Measurements from ENCODE around the gene SIN3B. TPM values are rescaled to one million over a fixed set of nuclear protein-coding genes. Genes with fewer than 3 reads are reported as not detected.

The SIN3B gene
- polyA plus RNA-seq, 3 donors: 42.1 to 49.6 (median 44.1) TPM

GRCh38 chr19:16887353-16888265 is 58.4 kb downstream of the SIN3B start:
- no peak for DNase-seq (ENCODE audit: low read depth in 3 of 3, low spot score in 2 of 3)

DNA sequence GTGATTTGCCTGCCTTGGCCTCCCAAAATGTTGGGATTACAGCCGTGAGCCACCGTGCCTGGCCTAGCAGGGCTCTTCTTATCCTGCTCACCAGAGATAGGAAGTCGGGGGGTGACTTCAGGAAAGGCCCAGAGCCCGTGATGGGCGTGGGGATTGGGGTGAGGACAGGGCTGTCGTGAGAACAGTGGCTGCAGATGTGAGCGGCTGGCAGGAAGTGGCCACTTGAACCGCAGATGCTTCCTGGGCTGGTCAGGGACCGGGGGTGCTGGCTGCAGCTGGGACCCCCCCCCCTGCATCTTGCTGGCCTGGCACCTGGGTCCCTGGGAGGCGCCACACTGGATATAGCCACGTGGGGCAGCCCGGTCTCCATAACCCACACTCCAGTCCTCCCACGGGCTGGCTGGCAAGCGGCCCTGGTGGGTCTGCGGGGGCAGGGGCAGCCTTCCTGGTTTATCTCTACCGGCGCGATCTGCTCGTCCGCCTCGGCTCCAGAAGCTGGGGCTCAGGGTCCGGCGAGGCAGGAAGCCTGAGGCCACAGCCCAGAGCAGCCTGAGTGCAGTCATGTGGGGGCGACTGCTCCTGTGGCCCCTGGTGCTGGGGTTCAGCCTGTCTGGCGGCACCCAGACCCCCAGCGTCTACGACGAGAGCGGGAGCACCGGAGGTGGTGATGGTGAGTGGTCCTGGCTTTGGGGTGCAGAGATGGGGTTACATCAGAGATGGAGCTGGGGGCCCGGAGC is 59.6 kb downstream of the SIN3B start, which contains the start of gene F2RL3:
TSS of gene F2RL3 (plus strand) at position 371 of the 737 bp plus-strand sequence. CDS start at position 562, 191 bp downstream.
- DNase-seq (ENCODE audit: low read depth in 3 of 3, low spot score in 2 of 3): no peak

DNA sequence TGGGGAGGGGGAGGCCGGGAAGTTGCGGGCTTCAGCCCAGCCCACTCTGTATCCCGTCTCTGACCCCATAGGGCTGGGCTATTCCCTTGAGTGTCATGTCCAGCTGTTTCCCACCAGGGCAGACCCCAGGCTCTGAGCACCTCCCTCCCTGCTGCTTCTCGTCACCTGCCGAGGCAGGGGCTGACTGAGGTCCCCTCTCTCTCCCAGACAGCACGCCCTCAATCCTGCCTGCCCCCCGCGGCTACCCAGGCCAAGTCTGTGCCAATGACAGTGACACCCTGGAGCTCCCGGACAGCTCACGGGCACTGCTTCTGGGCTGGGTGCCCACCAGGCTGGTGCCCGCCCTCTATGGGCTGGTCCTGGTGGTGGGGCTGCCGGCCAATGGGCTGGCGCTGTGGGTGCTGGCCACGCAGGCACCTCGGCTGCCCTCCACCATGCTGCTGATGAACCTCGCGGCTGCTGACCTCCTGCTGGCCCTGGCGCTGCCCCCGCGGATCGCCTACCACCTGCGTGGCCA is 60.2 kb downstream of the SIN3B start:
- DNase-seq (ENCODE audit: low read depth in 3 of 3, low spot score in 2 of 3): no peak

DNA sequence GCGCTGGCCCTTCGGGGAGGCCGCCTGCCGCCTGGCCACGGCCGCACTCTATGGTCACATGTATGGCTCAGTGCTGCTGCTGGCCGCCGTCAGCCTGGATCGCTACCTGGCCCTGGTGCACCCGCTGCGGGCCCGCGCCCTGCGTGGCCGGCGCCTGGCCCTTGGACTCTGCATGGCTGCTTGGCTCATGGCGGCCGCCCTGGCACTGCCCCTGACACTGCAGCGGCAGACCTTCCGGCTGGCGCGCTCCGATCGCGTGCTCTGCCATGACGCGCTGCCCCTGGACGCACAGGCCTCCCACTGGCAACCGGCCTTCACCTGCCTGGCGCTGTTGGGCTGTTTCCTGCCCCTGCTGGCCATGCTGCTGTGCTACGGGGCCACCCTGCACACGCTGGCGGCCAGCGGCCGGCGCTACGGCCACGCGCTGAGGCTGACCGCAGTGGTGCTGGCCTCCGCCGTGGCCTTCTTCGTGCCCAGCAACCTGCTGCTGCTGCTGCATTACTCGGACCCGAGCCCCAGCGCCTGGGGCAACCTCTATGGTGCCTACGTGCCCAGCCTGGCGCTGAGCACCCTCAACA is 60.8 kb downstream of the SIN3B start:
- no peak for DNase-seq (ENCODE audit: low read depth in 3 of 3, low spot score in 2 of 3)

DNA sequence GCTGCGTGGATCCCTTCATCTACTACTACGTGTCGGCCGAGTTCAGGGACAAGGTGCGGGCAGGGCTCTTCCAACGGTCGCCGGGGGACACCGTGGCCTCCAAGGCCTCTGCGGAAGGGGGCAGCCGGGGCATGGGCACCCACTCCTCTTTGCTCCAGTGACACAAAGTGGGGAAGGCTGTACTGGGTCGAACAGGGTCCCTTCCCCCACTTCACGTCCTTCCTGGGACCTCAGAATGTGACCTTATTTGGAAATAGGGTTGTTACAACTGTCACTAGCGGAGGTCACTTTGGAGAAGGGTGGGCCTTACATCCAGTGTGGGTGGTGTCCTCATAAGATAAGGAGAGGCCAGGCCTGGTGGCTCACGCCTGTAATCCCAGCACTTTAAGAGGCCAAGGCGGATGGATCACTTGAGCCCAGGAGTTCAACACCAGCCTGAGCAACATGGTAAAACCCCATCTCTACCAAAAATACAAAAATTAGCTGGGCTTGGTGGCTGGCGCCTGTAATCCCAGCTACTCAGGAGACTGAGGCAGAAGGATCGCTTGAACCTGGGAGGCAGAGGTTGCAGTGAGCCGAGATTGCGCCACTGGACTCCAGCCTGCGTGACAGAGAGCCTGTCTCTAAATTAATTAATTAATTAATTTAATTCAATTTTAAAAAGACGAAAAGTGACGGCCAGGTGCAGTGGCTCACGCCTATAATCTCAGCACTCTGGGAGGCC is 61.4 kb downstream of the SIN3B start:
- DNase-seq (ENCODE audit: low read depth in 3 of 3, low spot score in 2 of 3): no peak

DNA sequence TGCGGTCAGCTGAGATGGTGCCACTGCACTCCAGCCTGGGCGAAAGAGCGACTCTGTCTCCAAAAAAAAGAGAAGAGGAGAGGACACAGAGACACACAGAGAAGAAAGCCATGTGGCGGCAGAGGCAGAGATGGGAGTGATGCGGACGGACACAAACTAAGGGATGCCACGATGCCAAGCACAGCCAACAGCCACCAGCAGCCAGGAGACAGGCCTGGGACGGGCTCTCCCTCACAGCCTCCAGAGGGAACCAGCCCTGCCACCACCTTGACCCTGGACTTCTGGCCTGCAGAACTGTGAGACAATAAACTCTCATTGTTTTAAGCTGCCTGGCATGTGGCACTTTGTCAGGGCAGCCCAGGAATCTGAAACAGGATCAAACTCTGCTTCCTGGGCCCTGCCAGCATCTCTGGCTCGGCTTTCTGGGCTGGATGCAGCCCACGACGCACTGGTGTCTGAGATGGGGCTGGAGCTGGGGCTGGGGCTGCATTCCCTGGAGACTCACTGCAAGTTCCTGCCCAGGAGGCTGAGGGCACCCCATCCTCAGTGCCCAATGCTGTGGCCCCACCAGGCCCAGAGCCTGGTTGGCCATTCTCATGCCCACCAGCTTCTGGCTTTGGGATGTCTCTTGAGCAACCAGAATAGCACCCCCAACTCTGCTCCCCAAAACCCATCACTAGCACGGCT is 62.6 kb downstream of the SIN3B start:
- no peak for DNase-seq (ENCODE audit: low read depth in 3 of 3, low spot score in 2 of 3)

DNA sequence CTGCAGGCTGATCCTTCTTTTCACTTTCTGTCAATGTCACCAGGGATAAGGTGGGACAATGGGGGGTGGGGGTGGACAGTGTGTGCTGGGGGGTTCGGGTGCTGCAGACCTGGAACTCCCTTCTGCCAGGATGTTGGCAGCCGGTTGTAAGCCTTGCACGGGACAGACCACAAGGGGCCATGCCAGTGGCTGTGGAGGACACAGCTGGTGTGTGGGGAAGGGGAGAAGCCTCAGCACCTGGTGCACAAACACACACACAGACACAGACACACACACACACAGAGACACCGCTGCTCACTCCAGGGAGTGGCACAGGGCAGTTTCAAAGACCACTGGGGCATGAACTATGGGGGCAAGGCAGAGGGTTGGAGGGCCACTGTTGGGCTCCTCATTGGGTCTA is 63.2 kb downstream of the SIN3B start:
- DNase-seq (ENCODE audit: low read depth in 3 of 3, low spot score in 2 of 3): no peak

DNA sequence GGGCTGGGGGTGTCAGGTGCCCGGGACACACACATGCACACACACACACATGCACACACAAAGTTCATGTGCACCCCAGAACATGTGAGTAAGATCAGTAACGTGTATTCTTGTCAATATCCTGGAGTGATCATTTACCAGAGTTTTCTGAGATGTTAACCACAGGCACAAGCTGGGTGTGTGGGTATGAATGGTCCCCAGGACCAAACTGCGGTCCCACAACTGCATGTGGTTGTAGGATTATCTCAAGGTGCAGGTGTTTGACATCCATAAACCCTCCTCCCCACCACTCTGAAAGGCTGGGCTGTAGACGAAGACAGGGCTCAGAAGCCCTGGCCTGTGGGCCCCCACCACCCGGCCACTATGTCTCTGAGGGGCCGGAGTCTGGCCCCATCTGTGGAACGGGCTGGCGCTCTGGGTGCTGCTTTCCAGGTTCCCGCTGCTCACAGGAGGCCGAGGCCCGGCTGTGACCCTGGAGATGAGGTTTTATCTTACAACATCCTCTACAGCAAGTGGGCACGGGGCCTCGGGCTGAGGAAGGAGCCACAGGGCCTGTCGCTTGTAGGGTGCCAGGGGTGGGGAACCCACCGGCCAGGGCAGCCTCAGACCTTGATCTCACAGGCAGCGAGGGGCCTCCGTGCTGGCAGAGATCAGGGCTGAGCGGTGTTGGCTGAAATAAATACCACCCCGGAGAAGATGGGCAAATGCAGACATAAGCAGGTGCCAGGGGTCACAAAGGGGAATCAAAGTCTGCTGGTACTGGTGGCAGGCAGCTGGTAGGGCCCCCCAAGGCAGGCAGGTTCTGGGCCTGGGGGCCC is 63.9 kb downstream of the SIN3B start:
- DNase-seq (ENCODE audit: low read depth in 3 of 3, low spot score in 2 of 3): no peak

- no peak for DNase-seq (ENCODE audit: low read depth in 3 of 3, low spot score in 2 of 3)
Observed at GRCh38 chr19:16893686-16893989, 64.4 kb downstream of the SIN3B start.

GRCh38 chr19:16894080-16894479 is 64.9 kb downstream of the SIN3B start:
- no peak for DNase-seq (ENCODE audit: low read depth in 3 of 3, low spot score in 2 of 3)

- no peak for DNase-seq (ENCODE audit: low read depth in 3 of 3, low spot score in 2 of 3)
Observed at GRCh38 chr19:16895467-16896145, 66.4 kb downstream of the SIN3B start.

DNA sequence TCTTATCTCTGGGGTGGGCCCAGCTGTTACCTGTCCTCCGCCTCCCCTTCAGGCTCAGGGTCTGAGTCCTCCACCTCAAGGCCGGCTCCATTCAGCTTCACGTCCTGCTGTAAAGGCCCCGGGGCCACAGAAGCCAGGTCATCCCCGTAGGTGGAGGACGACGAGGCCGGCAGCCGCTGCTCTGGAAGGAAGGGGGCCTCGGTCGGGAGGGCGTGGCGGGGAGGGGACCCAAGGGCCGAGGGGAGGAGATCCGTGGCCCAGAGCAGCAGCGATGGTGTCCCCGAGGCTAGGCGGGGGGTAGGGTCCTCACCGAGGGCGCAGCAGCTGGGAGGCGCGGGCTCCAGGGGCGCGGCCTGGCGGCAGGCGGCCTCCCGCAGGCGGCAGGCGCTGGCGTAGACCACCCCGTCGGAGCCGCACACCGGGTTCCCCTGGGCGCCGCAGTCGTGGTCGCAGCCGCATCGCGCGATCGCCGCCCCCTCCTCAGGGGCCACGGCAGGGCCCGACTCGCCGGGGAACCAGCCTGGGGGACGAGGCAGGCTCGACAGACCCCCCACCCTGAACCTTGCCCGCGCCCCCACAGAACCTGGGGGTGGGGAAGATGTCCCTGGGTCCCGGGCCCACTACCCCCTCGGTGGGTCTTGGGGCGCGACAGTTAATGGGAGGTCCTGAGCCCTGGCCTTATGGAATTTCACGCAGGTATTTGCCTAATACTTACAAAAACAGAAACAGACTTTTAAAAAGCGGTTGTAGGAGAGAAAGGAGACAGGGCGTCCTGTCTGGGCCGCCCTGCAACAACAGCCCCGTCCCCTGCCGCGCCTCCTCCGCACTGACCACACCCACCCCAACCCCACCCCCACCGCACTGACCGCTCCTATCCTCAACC is 67.2 kb downstream of the SIN3B start:
- no peak for DNase-seq (ENCODE audit: low read depth in 3 of 3, low spot score in 2 of 3)

DNA sequence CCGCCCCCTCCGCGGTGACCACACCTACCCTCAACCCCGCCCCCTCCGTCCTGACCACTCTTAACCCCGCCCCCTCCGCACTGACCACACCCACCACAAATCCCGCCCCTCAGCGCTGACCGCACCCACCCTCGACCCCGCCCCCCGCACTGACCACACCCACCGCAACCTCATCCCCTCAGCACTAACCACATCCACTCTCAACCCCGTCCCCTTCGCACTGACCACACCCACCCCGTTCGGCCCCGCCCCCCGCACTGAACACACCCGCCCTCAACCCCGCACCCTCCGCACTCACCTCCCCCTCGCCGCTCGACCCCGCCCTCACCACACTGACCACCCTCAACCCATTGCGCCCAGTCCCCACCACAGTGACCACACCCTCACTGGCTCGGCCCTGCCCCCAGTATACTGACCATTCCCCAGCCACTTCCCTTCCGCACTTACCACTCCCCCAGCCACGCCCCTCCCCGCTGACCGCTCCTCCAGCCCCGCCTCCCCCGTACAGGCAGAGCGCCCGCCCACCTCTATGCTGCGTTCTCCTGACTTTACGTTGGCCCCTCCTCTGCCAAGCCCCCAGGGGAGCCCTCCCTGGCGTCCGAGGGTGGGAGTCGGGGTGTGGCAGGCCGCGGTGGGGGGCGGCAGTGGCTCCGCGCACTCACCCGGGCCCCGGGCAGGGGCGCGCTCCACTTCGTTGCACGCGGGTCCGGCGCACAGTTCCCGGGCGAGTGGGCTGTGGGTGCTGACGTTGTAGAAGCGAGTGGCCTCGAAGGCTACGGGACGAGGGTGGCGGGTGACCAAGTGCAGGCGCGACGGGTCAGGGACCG is 68.0 kb downstream of the SIN3B start:
- peak; percentile 65 to 85 (median 80) for DNase-seq (ENCODE audit: low read depth in 3 of 3, low spot score in 2 of 3)

- no peak for DNase-seq (ENCODE audit: low read depth in 3 of 3, low spot score in 2 of 3)
Observed at GRCh38 chr19:16897856-16898161, 68.6 kb downstream of the SIN3B start.

DNA sequence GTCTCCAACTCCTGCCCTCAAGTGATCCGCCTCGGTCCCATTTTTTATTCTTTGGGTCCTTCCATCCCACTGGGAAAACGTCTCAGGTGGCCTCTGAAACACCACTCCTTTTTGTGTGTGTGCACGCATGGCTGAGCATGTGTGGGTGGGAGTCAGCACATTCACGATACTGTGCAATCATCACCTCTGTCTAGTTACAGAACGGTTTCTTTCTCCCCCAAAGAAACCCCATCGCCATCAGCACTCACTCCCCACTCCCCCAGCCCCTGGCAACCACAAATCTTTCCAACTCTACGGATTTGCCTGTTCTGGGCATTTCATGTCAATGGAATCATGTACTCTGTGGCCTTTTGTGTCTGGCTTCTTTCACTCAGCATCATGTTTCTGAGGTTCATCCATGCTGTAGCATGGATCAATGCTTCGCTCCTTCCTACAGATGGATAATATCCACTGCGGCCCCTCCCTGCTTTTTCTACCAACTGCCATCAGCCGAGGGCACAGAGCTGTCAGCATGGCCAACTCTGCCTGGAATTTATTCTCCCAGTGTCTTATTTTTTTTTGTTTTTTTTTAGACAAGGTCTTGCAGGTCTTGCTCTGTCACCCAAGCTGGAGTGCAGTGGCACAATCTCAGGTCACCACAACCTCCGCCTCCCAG is 69.3 kb downstream of the SIN3B start:
- no peak for DNase-seq (ENCODE audit: low read depth in 3 of 3, low spot score in 2 of 3)

DNA sequence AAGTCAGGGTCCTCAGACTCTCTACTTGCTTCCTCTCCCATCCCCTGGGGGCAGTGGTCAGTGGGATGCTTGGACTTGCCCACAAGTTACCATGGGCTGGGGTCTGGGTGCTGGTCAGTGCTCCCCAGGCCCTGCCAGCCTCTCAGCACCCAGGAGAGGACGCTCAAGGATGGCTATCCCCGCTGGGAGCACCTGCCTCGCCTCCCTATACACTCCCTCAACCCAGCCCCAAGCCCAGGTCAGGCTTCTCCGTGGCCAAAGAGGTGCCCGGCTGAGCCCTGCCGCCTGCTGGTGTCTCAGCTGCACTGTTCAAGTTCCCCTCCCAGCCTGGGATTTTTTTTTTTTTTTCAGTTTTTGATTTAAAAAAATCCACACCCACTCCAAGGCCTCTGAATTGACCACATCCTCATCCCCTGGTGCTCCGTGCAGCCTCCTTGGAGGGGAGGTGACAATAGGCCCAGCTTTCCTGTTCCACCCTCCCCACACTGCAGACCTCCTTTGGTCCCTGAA is 70.4 kb downstream of the SIN3B start:
- DNase-seq (ENCODE audit: low read depth in 3 of 3, low spot score in 2 of 3): no peak

Data from right renal cortex interstitium (tissue), 3 donors.